RWPE2 (cell line): ENCODE results near the gene BFSP1.

ENCODE experiments used
- ATAC-seq: fragments of 200-7000 bp; cut with Tn5 transposase; 3 replicates; pipeline ENCODE4 v1.9.1; 2021; ENCODE audit warnings: low read depth
- DNase-seq: peaks from one replicate; pipeline ENCODE4 v3.0.0-alpha.2; 2020; ENCODE audit warnings: low spot score
- H3K27ac ChIP-seq: fragments of 450-650 bp; 2 replicates; pipeline ENCODE4 v1.5.1; 2017; ENCODE audit warnings: mild to moderate bottlenecking; ENCODE audit not compliant: poor library complexity, severe bottlenecking
- H3K27me3 ChIP-seq: fragments of 250-450 bp; sonication (Bioruptor Pico); 2 replicates; pipeline ENCODE4 v1.5.1; 2021; ENCODE audit warnings: mild to moderate bottlenecking, moderate library complexity; ENCODE audit not compliant: insufficient read depth, poor library complexity, severe bottlenecking
- H3K36me3 ChIP-seq: fragments of 250-450 bp; sonication (Bioruptor Pico); 2 replicates; pipeline ENCODE4 v1.5.1; 2020; ENCODE audit warnings: low read depth, mild to moderate bottlenecking, moderate library complexity
- H3K4me1 ChIP-seq: fragments of 250-450 bp; sonication (Bioruptor Pico); 2 replicates; pipeline ENCODE4 v1.5.1; 2021; ENCODE audit warnings: mild to moderate bottlenecking, moderate library complexity; ENCODE audit not compliant: insufficient read depth, poor library complexity, severe bottlenecking
- H3K4me3 ChIP-seq: fragments of 250-450 bp; sonication (Bioruptor Pico); 2 replicates; pipeline ENCODE4 v1.5.1; 2021; ENCODE audit warnings: mild to moderate bottlenecking, moderate library complexity; ENCODE audit not compliant: severe bottlenecking
- H3K9me3 ChIP-seq: fragments of 250-450 bp; sonication (Bioruptor Pico); 2 replicates; pipeline ENCODE4 v1.5.1; 2021; ENCODE audit warnings: mild to moderate bottlenecking, moderate library complexity; ENCODE audit not compliant: severe bottlenecking
- CTCF ChIP-seq: fragments of 450-650 bp; IDR thresholded peaks from one replicate; pipeline ENCODE4 v1.5.1; 2017; ENCODE audit warnings: mild to moderate bottlenecking, moderate library complexity; ENCODE audit not compliant: poor library complexity, severe bottlenecking

The BFSP1 gene

GRCh38 chr20:17573463-17573862 lies 42.3 kb upstream of the BFSP1 start:
- Histone ChIP-seq H3K4me3 (no peak overlapping the region), H3K9me3 (no peaks in the 10 kb centered on the region), H3K27me3 (no peaks in the 10 kb centered on the region), H3K36me3 (peaks cover 56% of the 10 kb centered on the region), H3K27ac (no peak overlapping the region), H3K4me1 (peaks cover 16% of the 10 kb centered on the region)
- no peak for ATAC-seq
- TF ChIP-seq CTCF: no peak
- DNase-seq: no peak

- Histone ChIP-seq H3K27me3 (no peaks in the 10 kb centered on the region), H3K4me1 (peaks cover 22% of the 10 kb centered on the region), H3K36me3 (peaks cover 50% of the 10 kb centered on the region), H3K4me3 (peak overlapping the region; percentile 89), H3K9me3 (no peaks in the 10 kb centered on the region), H3K27ac (peak overlapping the region; percentile 94)
- no peak for TF ChIP-seq CTCF
- DNase-seq (no peak), ATAC-seq (no peak)
These were observed 41.0 kb upstream of the BFSP1 start for GRCh38 chr20:17572034-17572638.

- Histone ChIP-seq H3K4me3 (peak overlapping the region; percentile 89), H3K36me3 (peaks cover 40% of the 10 kb centered on the region), H3K27me3 (no peaks in the 10 kb centered on the region), H3K27ac (peak overlapping the region; percentile 94), H3K9me3 (no peaks in the 10 kb centered on the region), H3K4me1 (peaks cover 22% of the 10 kb centered on the region)
- TF ChIP-seq CTCF: no peak
- no peak for ATAC-seq
- no peak for DNase-seq
These were observed 40.0 kb upstream of the BFSP1 start for GRCh38 chr20:17571153-17571527.

GRCh38 chr20:17570347-17571152 lies 39.4 kb upstream of the BFSP1 start:
- TF ChIP-seq CTCF: peak; percentile 27
- DNase-seq (no peak), ATAC-seq (peak; percentile 12)
- peaks cover 24% of the 10 kb centered on the region for H3K4me1 ChIP-seq
- H3K9me3 ChIP-seq: no peaks in the 10 kb centered on the region
- peak overlapping the region; percentile 94 for H3K27ac ChIP-seq
- H3K36me3 ChIP-seq: peaks cover 35% of the 10 kb centered on the region
- H3K4me3 ChIP-seq: peak overlapping the region; percentile 89
- no peaks in the 10 kb centered on the region for H3K27me3 ChIP-seq
